Stimulated activated CD8-positive, alpha-beta memory T cell treated with anti-CD3 and anti-CD28 coated beads, Interleukin-15, amount 100 ng/mL, for 1 hour (primary cell): ENCODE measurements around the gene TMEM106C.

ENCODE experiments used
- DNase-seq: peaks from one replicate; pipeline ENCODE4 v3.0.0-alpha.2; 2020; ENCODE audit warnings: low read depth

The TMEM106C gene

DNA sequence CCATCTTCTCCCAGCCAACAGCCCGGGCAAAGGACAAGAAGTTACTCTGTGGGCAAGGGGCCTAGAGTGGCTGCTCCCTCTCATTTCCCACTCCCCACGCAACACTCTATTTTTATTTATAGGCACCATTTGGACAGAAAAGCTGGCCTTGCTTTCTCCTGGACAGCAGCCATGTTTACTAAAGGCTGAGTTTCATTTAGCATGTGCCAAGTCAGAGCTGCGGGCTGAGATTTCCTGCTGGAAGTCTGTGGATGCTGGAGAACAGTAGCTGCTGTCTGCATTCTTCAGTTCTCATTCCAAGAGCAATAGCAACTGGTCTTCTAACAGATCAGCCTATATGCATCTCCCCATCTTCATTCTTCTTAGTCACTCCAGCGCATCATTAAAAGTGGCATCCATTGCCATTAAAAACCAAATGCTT, 32.6 kb downstream of the TMEM106C start:
- no peak for DNase-seq

DNA sequence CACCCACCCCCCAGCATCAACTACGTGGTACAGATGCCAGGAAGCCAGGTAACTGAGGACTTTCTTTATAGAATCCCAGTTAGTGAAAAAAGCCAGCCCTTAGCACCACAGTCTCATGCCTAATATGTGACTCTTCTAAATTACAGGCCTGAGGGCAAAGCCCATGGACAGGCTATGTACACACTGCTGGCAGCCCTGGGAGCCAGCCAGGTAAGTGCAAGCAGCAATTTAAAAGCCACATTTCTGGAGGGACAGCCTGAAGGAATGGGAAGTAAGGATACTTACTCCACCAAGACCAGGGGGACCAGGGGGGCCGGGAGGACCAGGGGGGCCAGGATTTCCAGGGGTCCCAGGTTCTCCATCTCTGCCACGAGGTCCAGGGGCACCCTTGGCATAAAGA, 33.9 kb downstream of the TMEM106C start:
- DNase-seq, result no peak

DNA sequence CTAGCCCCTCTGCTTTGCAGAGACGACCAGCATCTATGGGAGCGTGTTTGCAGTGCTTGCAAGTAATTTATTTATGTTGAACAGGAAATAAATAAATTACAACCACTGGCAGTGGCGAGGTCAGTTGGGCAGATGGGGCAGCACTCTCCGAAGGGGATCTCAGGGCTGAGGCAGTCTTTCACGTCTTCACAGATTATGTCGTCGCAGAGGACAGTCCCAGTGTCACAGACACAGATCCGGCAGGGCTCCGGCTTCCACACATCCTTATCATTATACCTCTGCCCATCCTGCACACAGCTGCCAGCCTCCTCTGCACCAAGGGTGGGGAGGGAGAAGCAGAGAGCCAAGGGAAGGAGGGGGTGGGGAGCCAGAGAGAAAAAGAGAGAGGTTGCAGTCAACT, 36.4 kb downstream of the TMEM106C start:
- no peak for DNase-seq

DNA sequence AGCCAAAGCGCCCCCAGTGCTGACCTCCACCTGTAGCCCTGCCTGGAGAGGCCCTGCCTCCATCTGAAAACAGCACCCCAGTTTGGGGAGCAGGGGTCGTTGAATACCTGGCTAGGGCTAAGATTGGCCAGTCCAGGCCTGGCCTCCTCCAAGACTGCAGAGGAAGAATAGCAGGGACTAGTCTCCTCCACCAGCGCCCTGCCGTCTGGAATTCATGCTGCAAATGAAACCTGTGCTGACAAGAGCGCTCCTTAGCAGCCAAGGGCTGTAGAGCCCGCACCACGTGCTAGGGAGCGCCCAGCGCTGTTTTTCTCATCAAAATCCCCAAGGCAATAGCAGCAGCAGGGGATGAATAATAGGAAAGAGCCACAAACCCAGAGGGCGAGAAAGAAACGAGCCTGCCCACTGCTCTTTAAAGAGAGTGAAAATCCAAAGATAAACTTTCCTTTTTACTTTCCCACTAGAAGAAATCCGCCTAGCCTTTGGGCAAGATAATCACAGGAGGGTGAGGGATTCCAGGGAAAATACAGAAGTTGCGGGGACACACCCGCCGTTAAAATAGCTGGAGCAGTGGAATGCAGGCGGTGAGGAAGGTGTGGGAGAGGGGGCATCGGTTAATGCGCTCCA, 37.6 kb downstream of the TMEM106C start:
- no peak for DNase-seq

DNA sequence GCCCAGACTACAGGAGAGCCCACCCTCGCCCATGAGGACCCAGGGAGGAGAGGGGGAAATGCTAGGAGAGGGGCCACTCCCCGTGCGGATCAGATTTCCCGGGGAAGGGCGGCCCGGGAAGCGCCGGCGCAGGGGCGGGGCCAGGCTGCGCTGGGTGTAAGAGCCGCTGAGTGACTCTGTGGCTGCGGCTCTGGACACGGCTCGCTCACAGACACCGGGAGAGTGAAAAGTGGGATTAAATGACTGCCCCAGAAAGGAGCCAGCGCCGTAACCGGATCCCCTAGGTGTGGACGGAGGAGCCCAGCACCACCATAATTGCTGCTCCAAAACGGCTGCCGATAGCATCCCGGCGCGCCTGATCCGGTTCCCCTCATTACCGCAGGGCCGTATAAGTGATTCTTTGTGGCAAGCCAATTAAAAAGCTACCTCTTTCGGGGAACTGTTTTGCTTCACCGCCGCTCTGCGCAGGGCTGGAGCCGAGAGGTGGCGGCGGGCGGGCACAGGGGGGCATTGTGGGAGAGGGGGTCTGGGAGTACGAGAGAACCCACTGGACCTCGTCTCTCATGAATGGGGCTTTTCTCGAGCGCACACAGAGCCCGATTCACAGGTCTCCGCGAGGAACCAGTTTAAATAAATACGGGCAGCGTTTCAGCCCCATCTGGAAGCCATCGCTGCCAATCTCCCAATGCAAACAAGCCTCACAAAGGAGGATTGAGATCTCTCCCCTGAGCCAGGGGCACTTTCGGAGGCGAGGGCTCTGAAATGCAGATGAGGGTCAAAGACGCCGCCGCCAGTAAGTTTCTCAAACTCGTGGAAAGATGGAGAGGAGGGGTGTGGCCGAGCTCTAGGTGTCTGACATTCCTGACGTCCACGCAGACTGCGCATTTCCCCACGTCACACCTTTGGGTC, 38.4 kb downstream of the TMEM106C start:
- no peak for DNase-seq

DNA sequence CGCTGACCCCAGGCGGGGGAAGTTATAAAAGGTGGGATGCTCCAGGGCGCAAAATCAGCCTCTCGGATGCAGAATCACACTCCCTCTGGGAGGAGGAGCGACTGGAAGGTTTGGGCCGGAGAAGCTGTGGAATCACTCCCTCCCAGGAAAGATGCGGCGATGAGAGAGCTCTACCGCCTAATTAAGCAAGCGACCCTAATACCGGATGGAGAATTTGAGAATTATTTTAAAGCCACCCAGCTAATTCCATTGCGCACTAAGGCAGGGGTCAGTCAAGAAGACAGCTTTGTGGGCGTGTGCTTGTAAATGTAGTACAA, 39.0 kb downstream of the TMEM106C start:
- no peak for DNase-seq

DNA sequence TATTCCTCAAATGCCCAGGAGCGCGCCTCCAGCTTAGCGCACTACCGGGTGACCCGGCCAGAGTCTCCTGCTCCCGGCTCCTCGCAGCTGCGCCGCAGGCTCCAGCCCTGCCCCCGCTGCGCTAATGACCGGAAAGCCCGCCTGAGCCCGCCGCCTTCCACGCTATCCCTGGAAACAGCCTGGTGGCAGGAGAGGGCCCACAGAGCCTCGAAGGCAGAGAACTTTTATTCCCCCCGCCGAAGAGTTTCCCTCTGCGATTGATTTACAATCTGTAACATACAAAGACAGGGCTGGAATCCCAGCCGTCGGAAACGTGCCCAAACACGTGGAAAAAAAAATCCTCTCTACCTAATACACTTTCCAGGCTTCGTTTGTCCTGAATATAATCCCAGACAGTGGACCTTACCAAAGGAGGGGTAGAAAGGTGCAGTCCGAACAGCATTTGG, 39.4 kb downstream of the TMEM106C start:
- no peak for DNase-seq

DNA sequence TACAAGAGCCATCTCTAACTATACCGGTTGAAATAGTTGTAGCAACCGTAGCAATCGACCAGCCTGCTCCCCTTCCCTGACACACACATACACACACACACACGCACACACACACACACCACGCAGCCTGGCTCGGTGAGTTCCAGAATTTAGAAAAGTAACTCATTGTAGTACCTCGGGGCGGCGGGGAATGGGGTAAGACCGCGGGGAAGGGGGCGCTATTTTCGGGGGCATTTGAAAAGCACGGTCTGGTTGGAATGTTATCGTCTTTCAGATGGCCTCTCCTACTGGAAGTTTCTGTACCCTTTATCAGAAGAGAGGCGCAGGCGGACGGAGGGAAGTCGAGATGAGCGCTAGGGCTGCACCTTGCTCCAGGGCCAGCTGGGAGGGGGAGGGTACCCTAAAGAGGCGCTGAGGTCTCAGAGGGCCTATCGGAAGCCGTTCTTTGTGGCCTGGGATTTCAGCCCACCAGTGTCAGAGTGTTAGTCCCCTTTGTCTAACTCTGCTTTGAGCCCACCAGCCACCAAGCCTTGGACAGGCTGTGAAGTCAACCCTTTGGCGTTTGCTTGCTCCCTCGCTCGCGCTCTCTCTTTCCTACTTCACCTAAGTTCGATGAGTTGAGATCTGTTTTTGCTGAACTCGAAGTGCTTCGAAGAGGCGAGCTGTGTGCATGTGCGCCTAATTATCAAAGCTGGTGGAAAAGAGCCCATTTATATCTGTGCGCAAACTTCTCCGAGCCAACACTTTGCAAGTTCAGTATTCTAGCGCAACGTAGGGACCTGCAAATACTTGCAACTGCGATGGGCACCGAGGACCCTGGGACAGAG, 40.0 kb downstream of the TMEM106C start:
- no peak for DNase-seq

DNA sequence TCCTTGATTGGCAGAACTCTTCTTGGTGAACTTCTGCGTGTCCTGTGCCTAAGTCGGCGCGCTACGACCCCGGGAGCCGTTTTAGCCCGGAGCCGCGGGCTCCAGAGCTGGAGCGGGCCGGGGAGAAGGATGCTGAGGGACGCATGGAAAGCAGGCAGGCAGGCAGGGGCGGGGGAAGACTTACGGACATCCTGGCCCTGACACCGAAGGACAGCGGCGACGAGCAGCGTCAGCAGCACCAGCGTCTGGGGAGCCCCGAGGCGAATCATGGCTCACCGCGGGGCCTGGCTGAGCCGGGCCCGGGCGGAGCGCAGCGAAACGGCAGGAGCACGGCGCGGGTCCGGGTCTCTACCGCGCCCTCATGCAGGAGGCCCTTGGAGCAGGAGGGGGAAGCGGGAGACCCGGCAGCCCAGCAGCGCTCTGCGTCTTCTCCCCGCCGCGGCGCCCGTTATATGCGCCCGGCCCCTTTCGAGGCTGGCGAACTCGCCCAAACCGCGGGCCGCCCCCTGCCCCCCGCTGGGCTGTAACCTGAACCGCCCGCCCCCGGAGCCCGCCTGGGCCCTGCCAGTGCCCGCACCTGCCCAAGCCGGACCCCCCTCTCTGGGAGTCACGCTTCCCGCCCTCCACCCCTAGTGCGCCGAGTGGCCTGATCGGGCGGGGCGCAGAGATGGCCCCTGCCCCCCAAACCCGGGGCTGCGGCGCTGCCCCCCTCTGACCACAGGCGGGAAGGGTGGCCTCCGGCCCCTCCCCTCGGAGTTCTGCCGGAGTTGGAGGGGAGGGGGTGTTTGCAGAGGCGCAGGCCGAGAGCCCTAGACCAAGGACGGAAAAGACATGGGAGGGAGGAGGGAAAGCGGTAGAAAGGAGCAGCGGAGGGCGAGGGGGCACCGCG, 40.9 kb downstream of the TMEM106C start, which contains the start of gene COL2A1:
Gene COL2A1 (minus strand): TSS at position 424 of the 889 bp plus-strand sequence. CDS start 155 bp downstream, at position 269.
- no peak for DNase-seq

DNA sequence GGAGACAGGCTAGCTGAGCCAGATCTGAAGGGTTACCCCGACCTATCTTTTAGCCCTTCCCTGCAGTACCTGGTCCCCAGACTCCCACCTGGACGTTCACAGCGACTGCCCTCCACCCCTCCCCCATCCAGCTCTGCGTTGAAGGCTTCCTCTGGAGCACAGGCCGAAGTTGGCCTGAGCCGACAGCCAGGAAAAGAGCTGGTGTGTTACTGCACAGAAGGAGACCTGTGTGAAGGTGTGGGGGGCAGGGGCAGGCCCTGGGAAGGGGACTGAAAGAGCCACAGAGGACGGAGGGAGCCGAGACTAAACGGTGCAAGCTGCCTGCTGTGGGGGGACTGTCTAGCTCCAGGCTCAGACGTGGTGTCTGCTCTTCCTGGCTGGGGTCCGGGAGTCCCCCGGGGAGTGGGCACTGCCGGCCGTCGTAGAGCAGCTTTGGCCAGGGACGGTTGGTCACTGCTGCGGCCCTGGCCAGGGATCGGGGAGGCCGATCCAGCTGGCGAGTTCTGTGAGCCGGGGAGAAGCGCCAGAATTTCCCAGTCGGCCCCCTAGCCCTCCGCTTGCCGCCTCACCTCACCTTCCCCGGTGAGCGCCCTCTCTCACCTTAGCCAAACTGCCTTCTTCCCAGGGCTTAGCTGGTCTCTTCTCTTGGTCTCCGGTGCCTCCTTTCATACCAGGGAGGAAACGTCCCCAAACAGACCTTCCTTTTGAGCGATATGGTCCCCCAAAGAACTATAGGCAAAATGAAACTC, 41.8 kb downstream of the TMEM106C start:
- DNase-seq, result no peak

DNA sequence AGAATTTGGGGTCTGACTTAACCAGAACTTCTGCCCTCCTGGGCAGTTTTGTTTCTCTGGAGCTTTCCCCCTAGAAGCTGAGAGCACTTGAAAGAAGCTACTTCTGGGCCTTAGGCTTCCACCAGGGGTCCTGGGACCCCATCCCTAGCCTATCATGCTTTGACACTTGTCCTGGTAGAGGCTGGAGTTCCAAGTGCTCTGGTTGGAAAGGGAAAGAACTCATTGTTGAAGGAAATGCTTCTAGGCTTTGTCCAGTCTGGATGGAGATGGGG, 42.3 kb downstream of the TMEM106C start:
- DNase-seq, result no peak

DNA sequence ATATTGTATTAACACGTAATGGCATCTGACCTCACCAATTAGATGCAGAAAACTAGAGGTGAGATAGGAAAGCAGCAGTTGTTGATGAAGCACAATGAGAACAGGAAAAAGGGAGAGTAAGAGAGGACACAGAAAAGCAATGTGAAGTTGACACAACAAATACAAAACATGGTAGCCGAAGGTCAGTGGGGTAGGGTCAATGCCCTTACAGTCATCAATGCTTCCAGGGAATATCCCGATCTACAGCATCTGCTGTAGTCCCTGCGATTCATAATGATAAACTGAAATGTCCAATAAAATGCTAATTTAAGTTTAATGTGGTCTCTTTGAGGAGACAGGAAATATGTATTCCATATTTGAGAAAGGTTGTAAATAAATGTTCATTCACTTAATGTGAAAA, 43.8 kb downstream of the TMEM106C start:
- no peak for DNase-seq

DNA sequence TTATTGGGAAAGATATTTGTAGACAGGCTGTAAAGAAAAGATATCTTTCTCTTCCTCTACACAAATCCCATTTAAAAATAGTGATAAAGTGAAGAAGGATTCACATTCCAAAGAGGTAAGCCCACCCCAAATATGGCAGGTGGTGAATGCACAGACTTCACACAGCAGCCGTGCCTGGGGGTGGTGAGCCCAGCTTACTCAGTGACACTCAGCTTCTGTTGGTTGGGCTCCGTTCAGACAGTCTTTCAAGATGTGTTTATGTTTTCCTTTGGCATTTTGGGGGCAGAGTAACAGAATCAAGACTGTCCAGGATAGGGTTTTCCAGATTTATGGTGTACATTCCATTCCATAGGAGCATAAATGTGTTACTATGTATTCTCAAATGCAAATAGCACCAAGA, 45.0 kb downstream of the TMEM106C start:
- DNase-seq, result no peak

DNA sequence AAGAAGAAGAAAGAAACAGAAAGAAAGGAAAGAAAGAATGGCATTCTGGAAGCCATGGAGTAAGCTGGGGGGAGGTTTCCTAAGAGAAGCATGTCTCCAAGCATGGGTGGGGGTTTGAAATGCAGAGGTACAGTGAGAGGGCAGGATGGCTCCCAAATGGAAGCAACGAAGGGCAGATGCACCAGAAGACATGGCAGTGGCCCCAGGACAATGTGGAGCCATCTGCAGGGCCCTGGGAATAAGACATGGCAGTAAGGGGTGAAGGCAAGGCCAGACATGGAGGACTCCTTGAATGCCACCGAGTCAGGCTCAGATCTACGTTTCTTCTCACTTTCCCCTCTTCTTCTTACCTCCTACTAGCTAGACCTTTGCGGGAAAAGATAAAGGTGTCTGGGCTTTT, 45.6 kb downstream of the TMEM106C start:
- no peak for DNase-seq

DNA sequence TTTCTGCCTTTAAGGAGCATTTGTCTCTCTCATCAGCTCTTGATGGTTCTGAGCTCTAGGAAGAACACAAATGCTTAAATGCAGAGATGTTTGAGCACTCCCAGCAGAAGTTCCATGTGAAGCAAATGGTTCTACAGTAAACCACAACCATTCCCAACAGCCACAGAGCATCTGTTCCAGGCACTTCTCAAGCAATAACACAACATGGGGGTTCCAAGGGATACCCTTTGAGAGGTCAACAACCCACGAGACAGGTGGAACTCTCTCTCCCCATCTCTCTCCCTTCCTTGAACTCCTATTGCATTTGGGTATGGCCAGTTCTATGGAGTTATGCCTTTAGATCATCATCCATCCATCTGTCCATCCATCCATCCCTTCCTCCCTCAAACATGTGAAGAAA, 46.1 kb downstream of the TMEM106C start:
- no peak for DNase-seq

DNA sequence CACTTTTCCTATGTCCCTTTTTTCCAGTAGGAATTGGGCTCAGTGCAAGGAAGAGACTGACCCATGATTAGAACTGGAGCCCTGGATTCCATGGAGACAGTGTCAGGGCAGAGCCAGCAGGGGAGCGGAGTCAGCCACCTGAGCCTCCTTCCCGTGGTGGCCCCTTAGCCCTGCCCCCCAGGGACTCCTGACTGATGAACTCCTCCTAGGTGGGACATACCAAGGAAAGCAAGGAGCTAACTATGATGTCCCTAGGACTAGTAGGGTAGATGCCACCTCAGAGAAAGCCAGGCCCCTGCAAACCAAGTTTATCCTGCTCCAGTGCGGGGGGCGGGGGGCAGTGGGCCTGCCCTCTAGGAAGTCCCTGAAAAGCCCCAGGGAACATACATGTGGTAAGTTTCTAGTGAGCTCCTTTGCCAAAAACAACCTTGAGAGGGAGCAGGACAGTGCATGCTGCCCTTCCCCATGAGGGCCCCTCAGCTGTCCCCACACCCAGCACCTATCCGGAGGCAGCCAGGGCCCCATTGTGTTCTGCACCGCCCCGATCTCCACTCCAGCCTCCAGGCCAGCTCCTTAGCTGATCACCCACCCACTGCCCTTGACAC, 47.1 kb downstream of the TMEM106C start:
- DNase-seq, result no peak

DNA sequence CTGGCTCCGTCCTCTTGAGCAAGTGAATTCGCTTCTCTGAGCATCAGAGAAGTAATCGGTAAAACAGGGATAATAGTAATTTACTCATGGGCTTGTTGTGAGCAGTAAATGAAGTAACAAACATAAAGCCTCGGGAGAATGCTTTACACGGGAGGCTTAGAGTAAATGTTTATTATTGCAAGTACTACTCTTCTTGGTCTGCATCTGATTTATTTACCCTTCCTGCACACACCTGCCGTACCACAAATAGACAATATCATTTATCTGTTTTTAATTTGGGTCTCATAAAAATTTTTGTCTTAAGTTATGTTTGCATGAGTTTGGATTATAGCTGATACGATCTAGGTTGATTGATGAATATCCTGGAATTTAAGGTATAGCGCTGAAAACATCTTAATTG, 48.7 kb downstream of the TMEM106C start:
- DNase-seq, result no peak

DNA sequence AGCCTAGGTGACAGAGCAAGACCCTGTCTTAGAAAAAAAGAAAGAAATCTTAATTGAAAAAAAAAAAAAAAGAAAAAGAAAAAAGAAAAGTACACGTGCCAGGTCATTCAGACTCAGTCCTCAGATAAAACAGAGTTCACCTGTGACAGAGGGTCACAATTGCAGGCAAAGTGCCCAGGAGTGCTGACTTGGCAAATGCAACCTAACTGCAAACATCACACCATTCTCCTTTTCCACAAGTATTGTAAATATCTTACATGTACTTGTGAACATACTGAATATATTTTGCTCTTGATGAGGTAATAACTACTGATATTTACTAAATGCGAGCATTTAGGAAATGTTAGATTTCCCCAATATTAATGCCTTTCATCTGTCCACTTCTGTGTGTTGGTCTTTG, 49.9 kb downstream of the TMEM106C start:
- no peak for DNase-seq

DNA sequence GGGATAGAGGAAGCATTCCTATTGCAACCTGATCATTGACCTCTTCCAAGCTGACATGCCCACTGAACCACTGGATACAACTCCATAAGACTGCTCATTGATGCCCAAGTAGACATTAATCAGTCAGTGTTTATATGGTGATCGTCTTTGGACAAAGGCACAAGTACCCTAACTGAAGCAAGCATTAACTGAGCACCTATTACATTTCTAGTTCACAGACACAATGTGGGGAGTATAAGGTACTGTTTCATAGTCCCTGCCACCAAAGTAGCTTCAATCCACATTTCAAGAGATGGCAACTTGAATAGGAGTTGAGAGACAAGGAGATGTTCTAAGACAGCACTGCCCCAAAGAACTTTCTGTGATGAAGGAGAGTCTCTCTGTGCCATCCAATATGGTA, 51.7 kb downstream of the TMEM106C start:
- no peak for DNase-seq

DNA sequence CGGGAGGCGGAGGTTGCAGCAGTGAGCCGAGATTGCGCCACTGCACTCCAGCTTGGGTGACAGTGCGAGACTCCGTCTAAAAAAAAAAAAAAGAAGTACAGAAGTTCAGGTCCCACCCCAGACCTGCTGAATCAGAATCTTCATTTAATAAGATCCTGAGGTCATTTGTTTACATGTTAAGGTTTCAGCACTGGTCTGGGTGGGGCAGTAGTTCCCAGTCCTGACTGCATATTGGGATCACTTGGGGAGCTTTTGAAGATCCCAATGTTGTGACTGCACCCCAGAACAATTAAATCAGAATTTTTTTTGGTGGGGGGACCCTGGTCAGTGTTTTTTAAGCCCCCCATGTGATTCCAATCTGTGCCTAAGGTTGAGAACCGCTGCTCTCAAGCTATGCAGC, 52.6 kb downstream of the TMEM106C start:
- no peak for DNase-seq
